HepG2 (cell line): ENCODE results near the gene LAX1. TPM values are rescaled to one million over a fixed set of nuclear protein-coding genes. Genes with fewer than 3 reads are reported as not detected.

Experiments
- CAMTA2 ChIP-seq: sonication (generic); formaldehyde crosslinking; IDR thresholded peaks from 2 replicates; pipeline ENCODE4 v1.4.0; 2020; ENCODE audit warnings: mild to moderate bottlenecking, missing genetic modification reagents, borderline replicate concordance
- CENPX ChIP-seq: sonication (generic); formaldehyde crosslinking; IDR thresholded peaks from 2 replicates; pipeline ENCODE4 v1.9.0; 2021; ENCODE audit warnings: mild to moderate bottlenecking, missing genetic modification reagents, moderate library complexity
- ELF1 ChIP-seq: sonication (generic); formaldehyde crosslinking; IDR thresholded peaks from 2 replicates; pipeline ENCODE4 v1.4.0; 2020; ENCODE audit warnings: missing genetic modification reagents
- GTF3A ChIP-seq: sonication (generic); formaldehyde crosslinking; conservative IDR thresholded peaks from 2 replicates; pipeline ENCODE4 v1.4.0; 2020; ENCODE audit warnings: mild to moderate bottlenecking, missing genetic modification reagents
- KDM4B ChIP-seq: sonication (generic); formaldehyde crosslinking; IDR thresholded peaks from 2 replicates; pipeline ENCODE4 v1.4.0; 2020; ENCODE audit warnings: missing genetic modification reagents
- MED1 ChIP-seq: sonication (generic); formaldehyde crosslinking; IDR thresholded peaks from 2 replicates; pipeline ENCODE4 v1.4.0; 2020; ENCODE audit warnings: missing genetic modification reagents
- SMARCC2 ChIP-seq: fragments of 450-650 bp; IDR thresholded peaks from 2 replicates; pipeline ENCODE4 v1.6.1; 2017; ENCODE audit warnings: antibody characterized with exemption, mild to moderate bottlenecking
- SP1 ChIP-seq, 2 experiments: fragments of 450-650 bp in 1 of 2; sonication (generic) in 1 of 2; formaldehyde crosslinking in 1 of 2; IDR thresholded peaks; 2 replicates each; pipeline versions ENCODE4 v1.4.0 to v1.6.1; 2016 to 2020; ENCODE audit warnings: missing genetic modification reagents in 1 of 2
- ZFP36L2 ChIP-seq: sonication (generic); formaldehyde crosslinking; IDR thresholded peaks from 2 replicates; pipeline ENCODE4 v1.4.0; 2020; ENCODE audit warnings: missing genetic modification reagents
- ZNF329 ChIP-seq: sonication (generic); formaldehyde crosslinking; IDR thresholded peaks from 2 replicates; pipeline ENCODE4 v1.9.0; 2021; ENCODE audit warnings: low read depth, mild to moderate bottlenecking, missing genetic modification reagents
- ZNF510 ChIP-seq: sonication (generic); formaldehyde crosslinking; IDR thresholded peaks from 2 replicates; pipeline ENCODE4 v1.4.0; 2020; ENCODE audit warnings: low read depth, mild to moderate bottlenecking, missing genetic modification reagents
- ZNF549 ChIP-seq: sonication (generic); formaldehyde crosslinking; IDR thresholded peaks from 2 replicates; pipeline ENCODE4 v1.5.0; 2020; ENCODE audit warnings: missing genetic modification reagents
- ZNF614 ChIP-seq: IDR thresholded peaks from 2 replicates; pipeline ENCODE4 v1.6.1; 2018; ENCODE audit warnings: missing biosample characterization, missing genetic modification reagents, inconsistent platforms, borderline replicate concordance
- ZNF841 ChIP-seq: sonication (generic); formaldehyde crosslinking; IDR thresholded peaks from 2 replicates; pipeline ENCODE4 v1.8.1; 2023; ENCODE audit warnings: missing genetic modification reagents, borderline replicate concordance
- polyA plus RNA-seq, 8 experiments: library from polyadenylated mRNA; depleted of rRNA in 3 of 8; stranded (reverse) in 7 of 8; unstranded in 1 of 8; fragments of >200 nt; fragmentation: Illumina TruSeq in 4 of 8; extraction: Trizol in 4 of 8; gene quantifications; 2 replicates each; pipeline versions ENCODE4 v1.2.1 to v1.2.3, GENCODE V29; 2011 to 2016; ENCODE audit warnings: low read depth in 4 of 8, missing spikeins in 1 of 8, mixed read lengths in 1 of 8; ENCODE audit not compliant: insufficient read depth in 1 of 8
- total RNA-seq, 5 experiments: library from RNA; depleted of rRNA; stranded (reverse); fragments of >200 nt; fragmentation: Illumina TruSeq; extraction: Trizol; gene quantifications; 2 replicates each; pipeline ENCODE4 v1.2.3, GENCODE V29; 2016; ENCODE audit warnings: low read depth in 1 of 5
- TF ChIP-seq, protein P1 (sequence below): sonication (generic); formaldehyde crosslinking; IDR thresholded peaks from 2 replicates; pipeline ENCODE4 v1.4.0; 2020; ENCODE audit warnings: mild to moderate bottlenecking, missing genetic modification reagents
- TF ChIP-seq, protein P2 (sequence below): sonication (generic); formaldehyde crosslinking; IDR thresholded peaks from 2 replicates; pipeline ENCODE4 v1.4.0; 2020; ENCODE audit warnings: mild to moderate bottlenecking, missing genetic modification reagents
- TF ChIP-seq, protein P3 (sequence below): sonication (generic); formaldehyde crosslinking; conservative IDR thresholded peaks from 2 replicates; pipeline ENCODE4 v1.4.0; 2020; ENCODE audit warnings: missing genetic modification reagents
- TF ChIP-seq, protein P4 (sequence below): sonication (generic); formaldehyde crosslinking; IDR thresholded peaks from 2 replicates; pipeline ENCODE4 v1.5.0; 2020; ENCODE audit warnings: mild to moderate bottlenecking, missing genetic modification reagents, borderline replicate concordance
- TF ChIP-seq, protein P5 (sequence below): sonication (generic); formaldehyde crosslinking; IDR thresholded peaks from 2 replicates; pipeline ENCODE4 v1.8.0; 2022; ENCODE audit warnings: missing genetic modification reagents, mild to moderate bottlenecking, borderline replicate concordance
- TF ChIP-seq, protein P6 (sequence below): sonication (generic); formaldehyde crosslinking; IDR thresholded peaks from 2 replicates; pipeline ENCODE4 v1.9.0; 2021; ENCODE audit warnings: missing genetic modification reagents, borderline replicate concordance

LAX1 gene
- total and polyA plus RNA-seq, 2 of the 13 experiments (the other 11 are each of a cell fraction or from before 2014, with no cell fraction given): not detected

DNA sequence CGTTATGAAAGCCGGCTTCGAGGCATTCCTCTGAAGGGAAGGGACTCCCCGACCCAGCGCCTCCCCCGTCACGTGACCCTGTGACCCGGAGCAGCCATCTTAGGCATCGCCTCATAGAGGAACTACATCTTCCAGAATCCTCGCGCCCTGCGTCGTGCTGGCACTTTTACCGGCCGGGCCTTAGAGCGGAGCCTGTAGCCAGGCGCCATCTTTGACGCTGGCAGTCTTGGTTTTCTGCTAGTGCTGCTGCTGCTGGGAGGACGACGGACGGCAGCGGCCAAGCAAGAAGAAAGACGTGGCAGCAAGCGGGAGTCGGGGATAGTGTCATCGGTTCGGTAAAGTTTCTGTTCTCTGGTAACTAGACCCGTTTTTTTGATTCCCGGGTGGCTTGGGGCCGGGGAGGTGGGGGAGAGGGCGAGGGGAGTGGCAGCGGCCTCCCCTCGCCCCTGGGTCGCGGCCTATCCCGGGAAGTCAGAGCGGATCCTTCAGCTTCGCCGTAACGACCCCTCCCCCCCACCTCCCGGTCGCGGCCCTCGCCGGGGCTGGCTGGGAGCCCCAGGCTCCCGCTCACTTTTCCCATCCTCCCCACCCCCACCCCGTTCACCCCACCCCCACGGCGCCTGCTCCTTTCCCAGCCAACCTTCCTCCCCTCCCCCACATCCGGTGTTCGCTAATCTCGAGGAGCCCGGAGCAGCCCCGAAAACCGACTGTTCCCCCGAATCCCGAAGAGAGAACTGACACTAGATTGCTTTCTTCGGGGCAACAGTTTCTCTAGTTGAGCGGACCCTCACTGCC is 30.7 kb downstream of the LAX1 start, which contains the start of the genes ZBED6 and ZC3H11A (continued):
- TF ChIP-seq, protein P1, sequence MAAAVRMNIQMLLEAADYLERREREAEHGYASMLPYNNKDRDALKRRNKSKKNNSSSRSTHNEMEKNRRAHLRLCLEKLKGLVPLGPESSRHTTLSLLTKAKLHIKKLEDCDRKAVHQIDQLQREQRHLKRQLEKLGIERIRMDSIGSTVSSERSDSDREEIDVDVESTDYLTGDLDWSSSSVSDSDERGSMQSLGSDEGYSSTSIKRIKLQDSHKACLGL (CRISPR knock-in tag): no peak
- TF ChIP-seq CENPX (CRISPR knock-in tag) (no peak), ZNF510 (CRISPR knock-in tag) (no peak), KDM4B (CRISPR knock-in tag) (no peak), CAMTA2 (no peak), SP1 (IDR thresholded peaks at IDR 0.05) (no peak), SP1 (CRISPR knock-in tag; IDR thresholded peaks at IDR 0.05) (peak; percentile 49; the same call in 1 of the 2 replicates), ZNF549 (CRISPR knock-in tag) (no peak), ELF1 (peak; percentile 71), ZFP36L2 (no peak), SMARCC2 (no peak), ZNF329 (CRISPR knock-in tag) (no peak), MED1 (peak; percentile 54), GTF3A (CRISPR knock-in tag) (no peak), ZNF841 (no peak), ZNF614 (CRISPR knock-in tag) (peak; percentile 74)
- TF ChIP-seq, protein P2, sequence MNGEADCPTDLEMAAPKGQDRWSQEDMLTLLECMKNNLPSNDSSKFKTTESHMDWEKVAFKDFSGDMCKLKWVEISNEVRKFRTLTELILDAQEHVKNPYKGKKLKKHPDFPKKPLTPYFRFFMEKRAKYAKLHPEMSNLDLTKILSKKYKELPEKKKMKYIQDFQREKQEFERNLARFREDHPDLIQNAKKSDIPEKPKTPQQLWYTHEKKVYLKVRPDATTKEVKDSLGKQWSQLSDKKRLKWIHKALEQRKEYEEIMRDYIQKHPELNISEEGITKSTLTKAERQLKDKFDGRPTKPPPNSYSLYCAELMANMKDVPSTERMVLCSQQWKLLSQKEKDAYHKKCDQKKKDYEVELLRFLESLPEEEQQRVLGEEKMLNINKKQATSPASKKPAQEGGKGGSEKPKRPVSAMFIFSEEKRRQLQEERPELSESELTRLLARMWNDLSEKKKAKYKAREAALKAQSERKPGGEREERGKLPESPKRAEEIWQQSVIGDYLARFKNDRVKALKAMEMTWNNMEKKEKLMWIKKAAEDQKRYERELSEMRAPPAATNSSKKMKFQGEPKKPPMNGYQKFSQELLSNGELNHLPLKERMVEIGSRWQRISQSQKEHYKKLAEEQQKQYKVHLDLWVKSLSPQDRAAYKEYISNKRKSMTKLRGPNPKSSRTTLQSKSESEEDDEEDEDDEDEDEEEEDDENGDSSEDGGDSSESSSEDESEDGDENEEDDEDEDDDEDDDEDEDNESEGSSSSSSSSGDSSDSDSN (CRISPR knock-in tag): peak; percentile 31
- TF ChIP-seq, protein P3, sequence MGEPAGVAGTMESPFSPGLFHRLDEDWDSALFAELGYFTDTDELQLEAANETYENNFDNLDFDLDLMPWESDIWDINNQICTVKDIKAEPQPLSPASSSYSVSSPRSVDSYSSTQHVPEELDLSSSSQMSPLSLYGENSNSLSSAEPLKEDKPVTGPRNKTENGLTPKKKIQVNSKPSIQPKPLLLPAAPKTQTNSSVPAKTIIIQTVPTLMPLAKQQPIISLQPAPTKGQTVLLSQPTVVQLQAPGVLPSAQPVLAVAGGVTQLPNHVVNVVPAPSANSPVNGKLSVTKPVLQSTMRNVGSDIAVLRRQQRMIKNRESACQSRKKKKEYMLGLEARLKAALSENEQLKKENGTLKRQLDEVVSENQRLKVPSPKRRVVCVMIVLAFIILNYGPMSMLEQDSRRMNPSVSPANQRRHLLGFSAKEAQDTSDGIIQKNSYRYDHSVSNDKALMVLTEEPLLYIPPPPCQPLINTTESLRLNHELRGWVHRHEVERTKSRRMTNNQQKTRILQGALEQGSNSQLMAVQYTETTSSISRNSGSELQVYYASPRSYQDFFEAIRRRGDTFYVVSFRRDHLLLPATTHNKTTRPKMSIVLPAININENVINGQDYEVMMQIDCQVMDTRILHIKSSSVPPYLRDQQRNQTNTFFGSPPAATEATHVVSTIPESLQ: no peak
- TF ChIP-seq, protein P4, sequence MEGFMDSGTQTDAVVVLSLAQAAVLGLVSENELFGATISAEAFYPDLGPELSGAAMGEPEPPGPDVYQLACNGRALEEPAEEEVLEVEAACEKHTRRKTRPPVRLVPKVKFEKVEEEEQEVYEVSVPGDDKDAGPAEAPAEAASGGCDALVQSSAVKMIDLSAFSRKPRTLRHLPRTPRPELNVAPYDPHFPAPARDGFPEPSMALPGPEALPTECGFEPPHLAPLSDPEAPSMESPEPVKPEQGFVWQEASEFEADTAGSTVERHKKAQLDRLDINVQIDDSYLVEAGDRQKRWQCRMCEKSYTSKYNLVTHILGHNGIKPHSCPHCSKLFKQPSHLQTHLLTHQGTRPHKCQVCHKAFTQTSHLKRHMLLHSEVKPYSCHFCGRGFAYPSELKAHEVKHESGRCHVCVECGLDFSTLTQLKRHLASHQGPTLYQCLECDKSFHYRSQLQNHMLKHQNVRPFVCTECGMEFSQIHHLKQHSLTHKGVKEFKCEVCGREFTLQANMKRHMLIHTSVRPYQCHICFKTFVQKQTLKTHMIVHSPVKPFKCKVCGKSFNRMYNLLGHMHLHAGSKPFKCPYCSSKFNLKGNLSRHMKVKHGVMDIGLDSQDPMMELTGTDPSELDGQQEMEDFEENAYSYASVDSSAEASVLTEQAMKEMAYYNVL (CRISPR knock-in tag): peak; percentile 34; the same call in 1 of the 2 replicates
- TF ChIP-seq, protein P5, sequence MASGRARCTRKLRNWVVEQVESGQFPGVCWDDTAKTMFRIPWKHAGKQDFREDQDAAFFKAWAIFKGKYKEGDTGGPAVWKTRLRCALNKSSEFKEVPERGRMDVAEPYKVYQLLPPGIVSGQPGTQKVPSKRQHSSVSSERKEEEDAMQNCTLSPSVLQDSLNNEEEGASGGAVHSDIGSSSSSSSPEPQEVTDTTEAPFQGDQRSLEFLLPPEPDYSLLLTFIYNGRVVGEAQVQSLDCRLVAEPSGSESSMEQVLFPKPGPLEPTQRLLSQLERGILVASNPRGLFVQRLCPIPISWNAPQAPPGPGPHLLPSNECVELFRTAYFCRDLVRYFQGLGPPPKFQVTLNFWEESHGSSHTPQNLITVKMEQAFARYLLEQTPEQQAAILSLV (CRISPR knock-in tag): peak; percentile 73; the same call in 1 of the 2 replicates
- TF ChIP-seq, protein P6, sequence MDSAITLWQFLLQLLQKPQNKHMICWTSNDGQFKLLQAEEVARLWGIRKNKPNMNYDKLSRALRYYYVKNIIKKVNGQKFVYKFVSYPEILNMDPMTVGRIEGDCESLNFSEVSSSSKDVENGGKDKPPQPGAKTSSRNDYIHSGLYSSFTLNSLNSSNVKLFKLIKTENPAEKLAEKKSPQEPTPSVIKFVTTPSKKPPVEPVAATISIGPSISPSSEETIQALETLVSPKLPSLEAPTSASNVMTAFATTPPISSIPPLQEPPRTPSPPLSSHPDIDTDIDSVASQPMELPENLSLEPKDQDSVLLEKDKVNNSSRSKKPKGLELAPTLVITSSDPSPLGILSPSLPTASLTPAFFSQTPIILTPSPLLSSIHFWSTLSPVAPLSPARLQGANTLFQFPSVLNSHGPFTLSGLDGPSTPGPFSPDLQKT (CRISPR knock-in tag): no peak
